ENCODE measurements around the gene FAM20C.
A peak's percentile ranks its signal among the peaks of the same experiment; 100 is the strongest.
"Not testable (repeated sequence)": the region's sequence is repeated elsewhere in the genome, so short reads cannot be mapped to it uniquely, and the experiment has no call there.

Gene FAM20C

DNA sequence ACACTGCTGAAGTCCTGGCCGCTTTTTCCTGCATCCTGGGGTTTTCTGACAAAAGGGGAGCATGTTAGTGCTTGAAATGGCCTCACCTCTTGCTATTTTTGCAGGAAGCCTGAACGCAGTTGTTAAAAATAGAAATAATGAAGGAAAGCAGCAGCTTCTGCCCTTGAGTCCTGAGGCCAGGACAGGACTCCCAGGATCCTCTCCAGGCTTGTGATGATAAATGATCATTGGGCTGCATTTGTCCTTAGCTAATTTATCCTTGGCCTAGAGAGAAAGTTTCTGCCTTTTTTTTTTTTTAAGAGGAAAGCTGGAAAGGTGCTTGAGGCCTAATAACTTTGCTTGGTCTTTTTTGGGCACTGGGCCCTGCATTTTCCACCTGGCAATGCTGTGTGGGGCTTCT lies 17.7 kb upstream of the FAM20C start:
- DNase-seq (ENCODE audit: low spot score), result no peak

GRCh38 chr7:175955-176354 lies 16.4 kb upstream of the FAM20C start:
- DNase-seq (ENCODE audit: low spot score), result no peak

DNA sequence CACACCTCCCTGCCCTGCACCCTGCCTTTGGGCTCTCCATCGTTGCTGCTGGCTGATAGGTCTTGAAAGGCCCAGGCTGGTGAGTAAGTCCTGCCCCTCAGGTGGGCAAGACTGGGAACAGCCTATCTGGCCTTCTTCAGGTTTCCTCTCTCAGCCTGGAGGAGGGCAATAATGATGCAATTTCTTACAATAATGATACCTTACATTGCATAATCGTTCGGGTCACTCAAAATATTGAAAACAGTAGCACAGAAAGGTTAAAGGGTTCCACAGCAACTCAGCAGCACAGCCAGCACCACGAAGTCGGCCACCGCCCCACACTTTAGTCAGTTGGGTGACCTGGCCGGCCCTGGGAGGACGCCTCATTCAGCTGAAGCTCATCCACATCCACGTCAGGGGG lies 16.0 kb upstream of the FAM20C start:
- DNase-seq (ENCODE audit: low spot score), result no peak

GRCh38 chr7:176786-177459 lies 15.4 kb upstream of the FAM20C start:
- no peak for DNase-seq (ENCODE audit: low spot score)

DNA sequence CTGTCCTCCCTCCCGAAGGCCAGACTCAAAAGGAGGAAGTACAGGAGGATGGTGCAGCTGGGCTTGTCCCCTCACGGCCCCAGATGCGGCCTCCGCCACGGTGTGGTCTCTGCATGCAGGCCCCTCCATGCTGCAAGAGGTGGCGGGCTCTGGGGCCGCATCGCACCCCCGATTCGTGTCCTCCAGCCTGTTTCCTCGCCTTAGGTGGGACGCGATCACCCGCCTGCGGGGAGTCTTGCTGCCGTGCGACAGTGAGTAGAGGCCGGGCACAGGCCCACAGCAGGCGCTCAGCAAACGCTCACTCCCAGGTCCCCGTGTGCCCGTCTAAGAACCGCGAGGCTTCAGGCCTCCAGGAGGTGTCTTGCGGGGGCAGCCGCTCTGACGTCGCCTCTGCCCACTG lies 13.9 kb upstream of the FAM20C start:
- DNase-seq (ENCODE audit: low spot score), result no peak

GRCh38 chr7:179209-179681 lies 13.1 kb upstream of the FAM20C start:
- no peak for DNase-seq (ENCODE audit: low spot score)

- DNase-seq (ENCODE audit: low spot score), result no peak
Observed at GRCh38 chr7:179948-180694, 12.2 kb upstream of the FAM20C start.

GRCh38 chr7:181738-182137 lies 10.6 kb upstream of the FAM20C start:
- no peak for DNase-seq (ENCODE audit: low spot score)

- not testable (repeated sequence) for DNase-seq (ENCODE audit: low spot score)
Observed at GRCh38 chr7:182502-182901, 9.9 kb upstream of the FAM20C start.

DNA sequence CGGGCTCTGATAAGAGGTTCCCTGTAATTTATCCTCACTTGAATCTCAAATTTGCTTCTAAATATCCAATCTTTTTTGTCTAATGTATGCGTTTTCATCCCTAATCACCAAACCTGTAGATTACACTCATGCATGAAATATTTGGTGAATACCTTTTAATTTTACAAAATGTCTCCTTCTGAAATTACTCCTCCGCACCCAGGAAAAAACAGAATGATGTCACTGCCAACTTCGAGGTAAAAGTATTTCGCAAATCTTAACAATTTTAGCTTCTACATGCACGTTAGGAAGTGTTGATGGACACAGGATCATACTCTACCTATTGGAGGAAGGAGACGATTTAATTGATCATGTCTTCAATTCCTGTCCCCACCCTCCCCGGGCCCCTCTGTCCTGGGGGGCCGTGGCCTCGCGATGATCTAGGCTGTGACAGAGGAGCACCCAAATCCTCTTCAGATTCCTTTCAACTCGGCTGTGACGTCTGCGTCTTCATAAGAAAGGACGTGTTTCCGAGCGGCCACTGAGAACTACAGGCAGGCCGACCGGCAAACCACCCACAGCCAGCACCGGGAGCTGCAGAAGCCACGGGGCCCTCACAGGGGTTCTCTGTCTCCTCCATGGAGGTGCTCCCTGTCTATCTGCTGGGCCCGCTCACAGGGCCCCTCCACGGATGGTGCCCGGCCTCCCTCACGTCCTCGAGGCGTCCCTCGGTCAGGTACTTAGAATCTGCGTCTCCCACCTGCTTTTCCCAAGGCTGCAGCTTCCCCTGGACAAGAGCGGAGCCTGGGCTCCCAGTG lies 8.7 kb upstream of the FAM20C start:
- DNase-seq (ENCODE audit: low spot score), result no peak

DNA sequence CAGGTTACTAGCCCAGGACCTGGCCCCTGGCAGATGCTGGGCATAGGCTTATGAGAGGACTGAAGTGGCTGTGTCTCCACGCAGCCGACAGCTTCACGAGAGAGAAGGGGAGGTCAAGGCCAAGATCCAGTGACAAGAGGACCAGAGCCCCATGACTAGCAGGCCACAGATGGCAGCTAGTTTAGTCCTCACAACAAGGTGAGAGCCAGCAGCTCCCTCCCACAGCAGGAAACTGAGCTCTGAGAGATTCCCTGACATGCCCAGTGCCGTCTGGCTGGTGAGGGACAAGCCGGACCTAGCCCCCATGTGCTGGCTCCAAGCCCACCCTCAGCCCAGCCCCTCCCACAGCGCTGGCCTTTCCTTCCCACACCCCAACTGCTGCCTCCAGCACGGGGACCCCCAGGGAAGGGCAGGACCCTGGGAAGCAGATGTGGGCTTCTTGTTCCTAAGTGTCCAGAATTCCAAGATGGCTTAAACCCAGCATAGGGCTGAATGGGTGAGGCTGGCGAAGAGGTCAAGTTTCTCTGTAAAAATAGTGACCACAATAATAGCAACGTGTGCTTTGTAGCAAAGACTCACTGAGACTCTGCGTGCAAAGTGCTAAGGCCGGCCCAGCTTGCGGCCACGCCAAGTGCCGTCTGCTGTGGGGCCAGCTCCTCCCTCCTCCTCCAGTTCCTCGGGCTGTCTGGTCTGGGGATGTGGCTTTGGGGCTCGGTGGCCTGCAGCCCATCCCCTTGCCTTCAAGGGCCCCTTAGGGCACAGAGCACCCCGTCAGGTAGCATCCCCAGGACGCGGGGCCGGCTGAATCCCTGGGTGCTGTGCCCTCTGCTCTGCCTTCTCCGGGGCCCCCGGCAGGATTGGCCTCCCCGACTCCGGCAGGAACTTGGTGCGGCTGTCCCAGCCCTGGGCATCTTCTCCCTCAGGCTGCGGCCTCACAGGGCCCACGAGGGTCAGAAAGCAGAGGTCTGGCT lies 7.8 kb upstream of the FAM20C start:
- DNase-seq (ENCODE audit: low spot score), result no peak

- no peak for DNase-seq (ENCODE audit: low spot score)
Observed at GRCh38 chr7:186516-187113, 5.8 kb upstream of the FAM20C start.

- no peak for DNase-seq (ENCODE audit: low spot score)
Observed at GRCh38 chr7:187227-187927, 5.0 kb upstream of the FAM20C start.

GRCh38 chr7:188174-188573 lies 4.2 kb upstream of the FAM20C start:
- DNase-seq (ENCODE audit: low spot score), result no peak

DNA sequence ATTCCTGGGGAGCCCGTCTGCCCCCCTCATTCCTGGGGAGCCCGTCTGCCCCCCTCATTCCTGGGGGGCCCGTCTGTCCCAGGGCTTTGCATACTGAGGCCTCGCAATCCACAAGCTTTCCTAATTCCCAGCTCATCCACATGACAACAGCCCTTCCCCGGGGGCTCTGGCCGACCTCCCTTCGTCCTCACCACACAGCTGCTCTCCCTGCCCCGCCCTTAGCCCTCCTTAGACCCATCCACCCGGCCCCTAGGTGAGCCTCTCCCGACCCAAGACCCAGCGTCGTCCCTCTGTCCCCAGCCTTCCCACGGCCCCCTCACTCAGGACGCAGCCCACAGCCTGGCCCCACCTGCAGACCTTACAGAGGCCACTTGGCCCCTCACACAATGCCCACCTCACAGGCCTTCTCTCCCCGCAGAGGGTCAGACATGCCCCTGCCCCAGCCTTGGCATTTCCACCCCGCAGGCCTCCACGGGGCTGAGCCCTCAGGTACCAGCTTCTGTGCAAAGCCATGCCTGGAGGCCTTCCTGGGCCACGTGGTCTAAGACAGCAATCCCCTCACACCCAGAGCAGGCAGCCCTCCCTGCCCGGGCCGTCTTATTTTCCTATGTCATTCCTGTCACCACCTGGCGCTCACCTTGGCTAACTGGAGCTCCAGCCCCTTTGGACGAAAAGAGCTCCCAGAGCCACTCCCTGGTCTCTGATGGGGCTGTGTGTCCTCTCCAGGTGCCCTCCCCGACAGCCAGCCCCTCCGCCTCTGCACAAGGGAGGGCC lies 3.5 kb upstream of the FAM20C start:
- DNase-seq (ENCODE audit: low spot score), result no peak

DNA sequence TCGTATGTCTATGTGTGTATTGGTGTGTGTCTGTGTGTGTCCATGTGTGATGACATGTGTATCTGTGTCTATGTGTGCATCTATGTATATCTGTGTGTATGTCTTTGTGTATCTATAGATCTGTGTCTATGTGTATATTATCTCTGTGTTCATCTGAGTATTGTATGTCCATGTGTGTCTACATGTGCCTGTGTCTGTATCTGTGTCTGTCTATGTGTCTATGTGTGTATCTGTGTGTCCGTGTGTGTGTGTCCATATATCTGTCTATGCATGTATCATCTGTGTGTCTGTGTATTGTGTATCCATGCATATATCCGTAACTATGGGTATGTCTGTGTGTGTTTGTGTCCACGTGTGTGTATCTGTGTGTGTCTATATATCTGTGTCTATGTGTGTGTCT lies 2.7 kb upstream of the FAM20C start:
- DNase-seq (ENCODE audit: low spot score), result no peak

- DNase-seq (ENCODE audit: low spot score), result no peak
Observed at GRCh38 chr7:190196-190595, 2.2 kb upstream of the FAM20C start.

DNA sequence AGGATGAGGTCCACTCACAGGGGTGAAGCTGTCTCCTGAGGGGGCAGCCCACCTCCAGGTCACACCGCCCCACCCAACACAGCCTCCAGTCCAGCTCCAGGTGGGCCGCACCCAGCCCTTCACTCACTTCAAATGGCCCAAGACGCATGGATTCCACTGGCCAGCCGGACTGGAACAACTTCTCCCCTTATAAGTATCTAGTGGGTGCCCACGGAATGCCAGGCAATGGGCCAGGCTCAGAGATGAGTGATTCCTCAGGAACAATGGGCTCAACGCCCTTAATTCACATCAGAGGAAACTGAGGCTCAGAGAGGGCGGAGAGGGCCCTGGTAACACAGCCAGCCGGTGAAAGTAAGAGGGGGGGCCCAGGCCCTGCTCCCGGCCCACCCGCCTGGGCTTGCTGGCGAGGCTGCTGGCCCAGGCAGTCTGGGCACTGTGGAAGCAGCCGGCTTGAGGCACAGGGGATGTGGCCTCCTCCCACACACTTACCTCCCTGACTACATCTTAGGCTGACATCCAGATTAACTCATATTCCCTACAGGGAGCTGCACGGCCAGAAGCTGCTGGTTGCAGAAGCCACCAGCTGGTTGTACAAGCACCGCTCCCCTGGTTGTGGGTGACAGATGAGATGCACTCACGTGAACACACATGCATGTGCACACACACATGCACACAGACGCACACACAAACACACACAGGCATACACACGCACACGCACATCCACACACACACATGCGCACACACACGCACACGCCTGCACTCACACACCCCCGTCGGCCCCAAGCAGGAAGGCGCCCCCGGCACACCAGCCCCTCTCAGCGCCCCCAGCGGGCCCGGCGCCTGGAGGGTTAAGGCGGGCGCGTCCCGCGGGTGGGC lies 1.0 kb upstream of the FAM20C start:
- DNase-seq (ENCODE audit: low spot score), result peak; percentile 54

Measured in Ammon's horn (tissue), 1 donor.